PFSK-1 (cell line): ENCODE results near the gene ASCL5.

Experiments used
- FOXP2 ChIP-seq: optimal IDR thresholded peaks from 2 replicates; pipeline ENCODE3; 2011; ENCODE audit warnings: borderline replicate concordance, control low read depth, inconsistent platforms; ENCODE audit not compliant: insufficient read depth; ENCODE audit errors: extremely low read length, extremely low read depth
- POLR2AphosphoS5 ChIP-seq: IDR thresholded peaks from 2 replicates; pipeline ENCODE4 v1.6.1; 2012; ENCODE audit warnings: low read depth, mild to moderate bottlenecking, control low read depth, low read length, moderate library complexity
- REST ChIP-seq, 2 experiments: IDR thresholded peaks; 2 replicates each; pipeline versions ENCODE4 v1.6.1 to v1.8.0; 2011 to 2012; ENCODE audit warnings: low read depth in 2 of 2, low read length in 2 of 2, control low read depth in 1 of 2, inconsistent platforms in 1 of 2, mild to moderate bottlenecking in 1 of 2, moderate library complexity in 1 of 2; ENCODE audit not compliant: insufficient read depth in 1 of 2
- TAF1 ChIP-seq: IDR thresholded peaks from 2 replicates; pipeline ENCODE4 v1.6.1; 2012; ENCODE audit warnings: low read length, control low read depth, borderline replicate concordance; ENCODE audit not compliant: insufficient read depth

GRCh38 chr1:201077116-201077515 is 49.9 kb downstream of the ASCL5 start:
- no peak for TF ChIP-seq TAF1
- TF ChIP-seq POLR2AphosphoS5: no peak
- TF ChIP-seq FOXP2: no peak
- no peak for TF ChIP-seq REST (IDR thresholded peaks at IDR 0.05; ENCODE audit: insufficient read depth in 1 of 2, low read depth in 2 of 2, low read length in 2 of 2)
